ENCODE data around the gene PPP3R2.

PPP3R2 gene
- 0 to 0.06 (median 0) reads per million in 9 experiments for total RNA-seq

- Mint-ChIP-seq H3K4me3 (no peak within 1 kb of the TSS), H3K27ac (no peak within 1 kb of the TSS), H3K27me3 (peaks cover 6 to 8% of the 10 kb centered on the region in 2 donors), H3K36me3 (ENCODE audit: insufficient read depth) (no peaks in the 10 kb centered on the region), H3K4me1 (ENCODE audit: low read depth in 2 of 2) (no peaks in the 10 kb centered on the region), H3K9me3 (no peaks in the 10 kb centered on the region)
- DNase-seq (no peak), ATAC-seq (replicated peaks) (no peak)
Observed at GRCh38 chr9:101594796-101595195, at the start of gene PPP3R2. TSS of gene PPP3R2 (minus strand) at chr9:101594969. CDS start at chr9:101594921, 48 bp downstream.

DNA sequence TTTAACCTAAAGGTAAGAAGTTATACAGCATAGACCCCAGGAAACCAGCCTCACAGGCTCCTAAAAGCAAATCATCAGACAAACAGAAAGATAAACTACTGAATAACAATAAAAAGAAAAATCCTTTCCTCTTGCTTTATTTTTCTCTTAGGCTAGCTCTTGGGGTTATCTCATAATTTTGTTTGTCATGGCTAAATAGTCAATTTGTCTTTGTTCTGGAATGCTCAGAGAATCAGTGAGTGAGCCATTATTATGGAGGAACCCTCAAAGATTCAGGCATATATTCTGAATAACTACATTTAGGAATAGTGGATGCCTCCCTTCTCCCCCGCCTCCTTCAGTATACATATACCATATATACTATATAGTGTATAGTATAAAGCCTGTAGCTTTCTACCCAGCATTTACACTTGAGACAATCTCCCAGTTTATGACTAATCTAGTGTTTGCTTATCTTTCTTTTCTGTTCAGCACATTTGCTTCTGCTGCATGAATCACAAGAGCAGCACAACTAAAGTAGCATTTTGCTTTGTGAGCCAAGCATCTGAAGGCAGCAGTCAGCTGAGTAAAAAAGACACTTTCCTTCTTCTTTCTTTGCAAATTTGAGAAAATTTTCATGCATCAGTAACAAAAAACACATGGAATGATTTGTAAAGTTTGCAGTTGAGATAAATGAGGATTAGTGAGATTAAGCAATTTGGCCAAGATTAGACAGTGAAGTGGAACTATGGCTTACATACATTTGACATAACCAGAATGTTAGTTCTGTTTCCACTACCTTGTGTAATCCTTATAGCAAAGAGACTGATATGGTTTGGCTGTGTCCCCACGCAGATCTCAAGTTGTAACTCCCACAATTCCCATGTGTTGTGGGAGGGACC lies 45.3 kb upstream of the PPP3R2 start:
- no peaks in the 10 kb centered on the region for H3K27me3 Mint-ChIP-seq
- no peak overlapping the region for H3K27ac Mint-ChIP-seq
- H3K36me3 Mint-ChIP-seq (ENCODE audit: insufficient read depth), result peaks cover 3% of the 10 kb centered on the region
- H3K4me1 Mint-ChIP-seq (ENCODE audit: low read depth in 2 of 2), result no peaks in the 10 kb centered on the region
- peaks cover 0 to 2% of the 10 kb centered on the region in 2 donors for H3K9me3 Mint-ChIP-seq
- no peak overlapping the region for H3K4me3 Mint-ChIP-seq
- DNase-seq (no peak), ATAC-seq (replicated peaks) (no peak)

DNA sequence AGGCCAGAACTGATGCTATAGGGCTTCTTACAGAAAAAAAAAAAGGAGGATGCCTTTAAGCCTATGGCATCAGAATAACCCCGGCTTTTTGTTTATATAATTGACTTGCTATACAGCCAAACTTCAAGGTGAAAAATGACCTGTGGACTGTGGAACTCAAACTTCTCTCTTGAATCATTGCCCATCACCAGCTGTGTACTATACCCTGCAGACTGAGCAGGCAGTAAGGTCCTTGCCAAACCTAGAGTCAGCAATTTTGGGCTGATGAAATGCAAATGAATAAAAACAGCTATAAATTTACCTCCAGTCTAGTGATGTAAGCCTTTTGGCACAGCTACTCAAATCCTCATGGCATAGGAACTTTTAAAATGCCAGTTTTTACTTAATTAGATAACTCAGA lies 44.5 kb upstream of the PPP3R2 start:
- Mint-ChIP-seq H3K4me1 (ENCODE audit: low read depth in 2 of 2) (no peaks in the 10 kb centered on the region), H3K4me3 (no peak overlapping the region), H3K9me3 (peaks cover 0 to 2% of the 10 kb centered on the region in 2 donors), H3K27me3 (no peaks in the 10 kb centered on the region), H3K36me3 (ENCODE audit: insufficient read depth) (peaks cover 3% of the 10 kb centered on the region), H3K27ac (no peak overlapping the region)
- ATAC-seq (replicated peaks) (no peak), DNase-seq (no peak)

GRCh38 chr9:101636247-101636646 lies 41.5 kb upstream of the PPP3R2 start:
- H3K4me1 Mint-ChIP-seq (ENCODE audit: low read depth in 2 of 2), result no peaks in the 10 kb centered on the region
- peaks cover 3% of the 10 kb centered on the region for H3K36me3 Mint-ChIP-seq (ENCODE audit: insufficient read depth)
- H3K27ac Mint-ChIP-seq, result no peak overlapping the region
- DNase-seq (no peak), ATAC-seq (replicated peaks) (no peak)
- no peak overlapping the region for H3K4me3 Mint-ChIP-seq
- peaks cover 0 to 9% of the 10 kb centered on the region in 2 donors for H3K27me3 Mint-ChIP-seq
- H3K9me3 Mint-ChIP-seq, result no peaks in the 10 kb centered on the region

DNA sequence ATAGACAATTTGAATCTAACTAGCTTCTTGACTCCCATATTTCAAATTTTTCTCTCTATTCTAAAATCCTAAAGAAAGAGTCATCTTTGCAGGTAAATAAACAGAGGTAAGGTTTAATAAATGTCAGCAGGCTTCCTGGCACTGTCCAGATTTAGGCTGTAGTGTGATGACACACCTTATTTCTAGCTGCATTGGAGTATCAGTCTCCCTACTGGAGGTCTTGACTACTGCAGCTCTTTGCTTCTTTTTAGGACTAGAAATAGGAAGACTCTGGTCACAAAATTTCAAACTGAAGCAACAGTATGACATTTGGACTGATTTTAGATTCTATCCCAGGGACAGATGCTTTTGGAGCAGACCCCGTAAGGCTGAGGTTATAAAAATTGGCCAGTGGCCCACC lies 40.7 kb upstream of the PPP3R2 start:
- DNase-seq (no peak), ATAC-seq (replicated peaks) (no peak)
- Mint-ChIP-seq H3K36me3 (ENCODE audit: insufficient read depth) (peaks cover 3% of the 10 kb centered on the region), H3K27ac (no peak overlapping the region), H3K9me3 (no peaks in the 10 kb centered on the region), H3K27me3 (peaks cover 0 to 9% of the 10 kb centered on the region in 2 donors), H3K4me1 (ENCODE audit: low read depth in 2 of 2) (no peaks in the 10 kb centered on the region), H3K4me3 (no peak overlapping the region)

- ATAC-seq (replicated peaks) (no peak), DNase-seq (no peak)
- Mint-ChIP-seq H3K4me1 (ENCODE audit: low read depth in 2 of 2) (no peaks in the 10 kb centered on the region), H3K27ac (no peak overlapping the region), H3K4me3 (no peak overlapping the region), H3K27me3 (peaks cover 0 to 9% of the 10 kb centered on the region in 2 donors), H3K9me3 (no peaks in the 10 kb centered on the region), H3K36me3 (ENCODE audit: insufficient read depth) (peaks cover 3% of the 10 kb centered on the region)
Observed at GRCh38 chr9:101634741-101635409, 40.1 kb upstream of the PPP3R2 start.

- Mint-ChIP-seq H3K4me3 (no peak overlapping the region), H3K27me3 (peaks cover 0 to 9% of the 10 kb centered on the region in 2 donors), H3K27ac (no peak overlapping the region), H3K36me3 (ENCODE audit: insufficient read depth) (no peaks in the 10 kb centered on the region), H3K4me1 (ENCODE audit: low read depth in 2 of 2) (no peaks in the 10 kb centered on the region), H3K9me3 (no peaks in the 10 kb centered on the region)
- DNase-seq (no peak), ATAC-seq (replicated peaks) (no peak)
Observed at GRCh38 chr9:101632611-101633010, 37.8 kb upstream of the PPP3R2 start.

- no peaks in the 10 kb centered on the region for H3K4me1 Mint-ChIP-seq (ENCODE audit: low read depth in 2 of 2)
- no peaks in the 10 kb centered on the region for H3K36me3 Mint-ChIP-seq (ENCODE audit: insufficient read depth)
- no peak overlapping the region for H3K27ac Mint-ChIP-seq
- H3K9me3 Mint-ChIP-seq, result no peaks in the 10 kb centered on the region
- no peak overlapping the region for H3K4me3 Mint-ChIP-seq
- peaks cover 0 to 9% of the 10 kb centered on the region in 2 donors for H3K27me3 Mint-ChIP-seq
- ATAC-seq (replicated peaks) (no peak), DNase-seq (no peak)
Observed at GRCh38 chr9:101631892-101632291, 37.1 kb upstream of the PPP3R2 start.

GRCh38 chr9:101629636-101630035 lies 34.9 kb upstream of the PPP3R2 start:
- no peak for ATAC-seq (replicated peaks)
- no peaks in the 10 kb centered on the region for H3K4me1 Mint-ChIP-seq (ENCODE audit: low read depth in 2 of 2)
- DNase-seq, result no peak

GRCh38 chr9:101628173-101628572 lies 33.4 kb upstream of the PPP3R2 start:
- Mint-ChIP-seq H3K27me3 (peaks cover 0 to 9% of the 10 kb centered on the region in 2 donors), H3K4me1 (ENCODE audit: low read depth in 2 of 2) (no peaks in the 10 kb centered on the region), H3K36me3 (ENCODE audit: insufficient read depth) (no peaks in the 10 kb centered on the region), H3K27ac (no peak overlapping the region), H3K9me3 (no peaks in the 10 kb centered on the region), H3K4me3 (no peak overlapping the region)
- DNase-seq (no peak), ATAC-seq (replicated peaks) (no peak)

More at GRCh38 chr9:101629636-101630035, 34.9 kb upstream of the PPP3R2 start:
- no peak overlapping the region for H3K27ac Mint-ChIP-seq
- H3K27me3 Mint-ChIP-seq, result peaks cover 0 to 9% of the 10 kb centered on the region in 2 donors
- no peaks in the 10 kb centered on the region for H3K36me3 Mint-ChIP-seq (ENCODE audit: insufficient read depth)
- no peaks in the 10 kb centered on the region for H3K9me3 Mint-ChIP-seq
- no peak overlapping the region for H3K4me3 Mint-ChIP-seq

DNA sequence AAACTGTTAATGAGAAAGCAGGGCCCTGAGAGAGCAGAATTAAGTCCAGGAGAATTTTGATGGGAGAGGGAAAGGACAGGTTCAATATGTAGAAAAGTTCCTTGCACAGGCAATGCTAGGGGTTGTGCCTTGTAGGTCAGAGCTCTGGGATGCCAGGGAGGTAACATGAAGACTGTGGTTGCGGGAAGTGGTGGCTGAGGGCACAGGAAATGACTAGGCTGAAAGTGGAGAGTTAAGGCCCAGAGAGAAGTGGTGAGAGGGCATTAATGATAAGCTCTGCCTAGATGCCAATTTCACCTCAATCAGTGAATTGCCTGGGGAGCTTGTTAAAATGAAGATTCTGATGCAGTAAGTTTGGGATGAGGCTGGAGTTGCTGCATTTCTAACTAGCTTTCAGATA lies 31.5 kb upstream of the PPP3R2 start:
- Mint-ChIP-seq H3K4me1 (ENCODE audit: low read depth in 2 of 2) (no peaks in the 10 kb centered on the region), H3K4me3 (no peak overlapping the region), H3K27ac (no peak overlapping the region), H3K9me3 (no peaks in the 10 kb centered on the region), H3K36me3 (ENCODE audit: insufficient read depth) (no peaks in the 10 kb centered on the region), H3K27me3 (no peaks in the 10 kb centered on the region)
- DNase-seq (no peak), ATAC-seq (replicated peaks) (no peak)

GRCh38 chr9:101625876-101626275 lies 31.1 kb upstream of the PPP3R2 start:
- no peak for ATAC-seq (replicated peaks)

DNA sequence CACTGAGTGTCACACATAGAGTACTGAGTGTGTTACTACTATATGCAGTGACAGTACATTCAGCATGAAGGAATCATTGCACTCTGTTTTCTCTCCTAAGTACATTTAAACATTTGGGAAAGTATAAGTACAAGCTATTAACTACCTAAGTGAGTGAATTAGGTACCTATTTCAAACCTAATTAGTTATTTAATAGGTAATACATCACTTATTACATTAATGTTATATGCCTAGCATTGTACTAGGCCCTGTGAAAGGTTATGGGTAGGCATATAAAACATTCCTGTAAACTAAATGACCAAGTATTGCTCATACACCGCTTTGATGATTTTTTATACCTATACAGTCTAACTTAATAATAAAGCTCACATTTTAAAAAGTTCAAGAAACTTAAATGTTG lies 25.7 kb upstream of the PPP3R2 start:
- no peak for DNase-seq
- no peak for ATAC-seq (replicated peaks)
- Mint-ChIP-seq H3K9me3 (no peaks in the 10 kb centered on the region), H3K36me3 (ENCODE audit: insufficient read depth) (peaks cover under 1% of the 10 kb centered on the region), H3K27me3 (no peaks in the 10 kb centered on the region), H3K4me3 (no peak overlapping the region), H3K4me1 (ENCODE audit: low read depth in 2 of 2) (no peaks in the 10 kb centered on the region), H3K27ac (no peak overlapping the region)

More at GRCh38 chr9:101625876-101626275, 31.1 kb upstream of the PPP3R2 start:
- Mint-ChIP-seq H3K27me3 (no peaks in the 10 kb centered on the region), H3K4me1 (ENCODE audit: low read depth in 2 of 2) (no peaks in the 10 kb centered on the region), H3K36me3 (ENCODE audit: insufficient read depth) (no peaks in the 10 kb centered on the region), H3K4me3 (no peak overlapping the region), H3K9me3 (no peaks in the 10 kb centered on the region), H3K27ac (no peak overlapping the region)
- DNase-seq, result no peak

DNA sequence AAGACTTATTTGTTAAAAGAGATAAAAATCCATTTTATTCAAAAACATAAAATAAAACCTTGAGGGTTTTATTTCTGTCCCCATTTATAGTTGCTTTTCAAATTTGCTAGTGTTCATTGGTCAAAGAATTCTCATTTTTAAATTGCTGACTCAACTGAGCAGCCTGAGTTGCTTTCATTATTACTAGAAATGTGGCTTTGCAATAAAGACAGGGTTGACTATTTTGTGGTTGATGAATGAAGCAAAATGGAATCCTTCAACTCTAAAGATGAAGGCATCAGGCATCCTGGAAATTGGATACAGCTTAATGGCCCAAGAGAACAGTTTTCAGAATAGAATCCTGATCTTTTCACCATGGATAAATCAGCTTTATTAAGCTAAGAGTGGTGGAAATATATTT lies 23.9 kb upstream of the PPP3R2 start:
- Mint-ChIP-seq H3K36me3 (ENCODE audit: insufficient read depth) (peaks cover 3% of the 10 kb centered on the region), H3K27me3 (no peaks in the 10 kb centered on the region), H3K27ac (no peak overlapping the region), H3K4me1 (ENCODE audit: low read depth in 2 of 2) (no peaks in the 10 kb centered on the region), H3K9me3 (no peaks in the 10 kb centered on the region), H3K4me3 (no peak overlapping the region)
- ATAC-seq (replicated peaks) (no peak), DNase-seq (no peak)
